HCT116 (cell line): ENCODE data around the gene CYB5R3. TPM values are rescaled to one million over a fixed set of nuclear protein-coding genes. Genes with fewer than 3 reads are reported as not detected.
"Not testable (repeated sequence)": the region's sequence is repeated elsewhere in the genome, so short reads cannot be mapped to it uniquely, and the experiment has no call there.

Experiments used
- ATAC-seq: fragments of 200-7000 bp; cut with Tn5 transposase; 2 replicates; pipeline ENCODE4 v1.9.1; 2020; ENCODE audit warnings: mild to moderate bottlenecking, moderate library complexity
- BruUV-seq: library from RNA; stranded (reverse); fragments of 400-500 nt; replicated peaks from 2 replicates; lab custom pipeline; 2021; lab: Mats Ljungman, UMichigan
- CTCF ChIA-PET: fragments of 300-600 bp; sonication (Branson Sonifier 250); formaldehyde crosslinking; loops from one replicate; lab custom pipeline; 2021; ENCODE audit warnings: antibody characterized with exemption; lab: Charles Lee
- POLR2A ChIA-PET: fragments of 300-600, 350-600 bp; sonication (Branson Sonifier 250); formaldehyde crosslinking; loops from one replicate; lab custom pipeline; 2021; ENCODE audit warnings: antibody characterized with exemption; lab: Charles Lee
- RAD21 ChIA-PET, 2 experiments: fragments of 300-600 bp; sonication (Branson Sonifier 250); formaldehyde crosslinking; loops; one replicate each; lab custom pipeline; 2023; ENCODE audit warnings: low total read pairs in 2 of 2; ENCODE audit not compliant: uncharacterized antibody in 2 of 2, unreplicated experiment in 2 of 2, low non-redundant PET in 1 of 2; lab: Charles Lee
- DNase-seq: peaks from one replicate; pipeline ENCODE4 v3.0.0-alpha.2; 2010; ENCODE audit warnings: low read depth, low spot score
- H2AFZ ChIP-seq: fragments of 200-600 bp; shearing (Covaris generic), sonication (generic); 2 replicates; pipeline ENCODE4 v1.6.1; 2017; ENCODE audit warnings: low read depth, mixed run types, mixed read lengths, antibody characterized with exemption, low read length; ENCODE audit not compliant: poor library complexity, severe bottlenecking
- H3K27ac ChIP-seq: 2 replicates; pipeline ENCODE4 v1.5.1; 2012; ENCODE audit warnings: low read depth, low read length
- H3K27me3 ChIP-seq: fragments of 200-600 bp; sonication (generic); 2 replicates; pipeline ENCODE4 v1.6.1; 2016; ENCODE audit warnings: mixed run types, low read length, mixed read lengths; ENCODE audit not compliant: insufficient read depth
- H3K36me3 ChIP-seq, 2 experiments: fragments of 200-500 bp in 1 of 2; fragments of 200-600 bp in 1 of 2; sonication (Bioruptor generic) in 1 of 2; sonication (generic) in 1 of 2; 2 replicates each; pipeline versions ENCODE4 v1.5.1 to v1.6.1; 2014 to 2016; ENCODE audit warnings: low read length in 2 of 2, inconsistent platforms in 1 of 2, mixed read lengths in 1 of 2, mixed run types in 1 of 2; ENCODE audit not compliant: insufficient read depth in 2 of 2, control insufficient read depth in 1 of 2
- H3K4me1 ChIP-seq, 2 experiments: fragments of 200-600 bp in 1 of 2; sonication (generic) in 1 of 2; 2 replicates each; pipeline versions ENCODE4 v1.5.1 to v1.6.1; 2012 to 2017; ENCODE audit warnings: low read length in 2 of 2, inconsistent platforms in 1 of 2, mild to moderate bottlenecking in 1 of 2, mixed read lengths in 1 of 2, mixed run types in 1 of 2, moderate library complexity in 1 of 2; ENCODE audit not compliant: insufficient read depth in 2 of 2, control insufficient read depth in 1 of 2
- H3K4me2 ChIP-seq: fragments of 200-600 bp; sonication (generic); 2 replicates; pipeline ENCODE4 v1.6.1; 2017; ENCODE audit warnings: mixed run types, low read length, mixed read lengths
- H3K4me3 ChIP-seq, 2 experiments: fragments of 200-600 bp in 1 of 2; sonication (generic) in 1 of 2; replicated peaks in 1 of 2; 2 replicates each; pipeline ENCODE4 v1.5.1; 2011 to 2016; ENCODE audit warnings: low read length in 2 of 2, control low read depth in 1 of 2, low read depth in 1 of 2, mild to moderate bottlenecking in 1 of 2, mixed read lengths in 1 of 2, mixed run types in 1 of 2
- H3K79me2 ChIP-seq: fragments of 200-600 bp; sonication (generic); 2 replicates; pipeline ENCODE4 v1.6.1; 2017; ENCODE audit warnings: mild to moderate bottlenecking, mixed run types, low read length, moderate library complexity, mixed read lengths; ENCODE audit not compliant: insufficient read depth
- H3K9ac ChIP-seq: fragments of 200-600 bp; sonication (generic); 2 replicates; pipeline ENCODE4 v1.6.1; 2016; ENCODE audit warnings: low read length, mixed read lengths
- H3K9me2 ChIP-seq: fragments of 200-600 bp; sonication (generic), shearing (Covaris generic); 2 replicates; pipeline ENCODE4 v1.6.1; 2017; ENCODE audit warnings: mixed run types, mild to moderate bottlenecking, moderate library complexity; ENCODE audit not compliant: insufficient read depth
- H3K9me3 ChIP-seq, 2 experiments: fragments of 200-500 bp in 1 of 2; fragments of 200-600 bp in 1 of 2; sonication (Bioruptor generic) in 1 of 2; sonication (generic) in 1 of 2; 2 replicates each; pipeline ENCODE4 v1.6.1; 2014 to 2017; ENCODE audit warnings: low read length in 2 of 2, mixed read lengths in 2 of 2, inconsistent platforms in 1 of 2, low read depth in 1 of 2, mild to moderate bottlenecking in 1 of 2, mixed run types in 1 of 2, moderate library complexity in 1 of 2; ENCODE audit not compliant: control insufficient read depth in 1 of 2, insufficient read depth in 1 of 2
- H4K20me1 ChIP-seq: fragments of 200-600 bp; sonication (generic), shearing (Covaris generic); 2 replicates; pipeline ENCODE4 v1.6.1; 2017; ENCODE audit warnings: mixed run types, mild to moderate bottlenecking, moderate library complexity; ENCODE audit not compliant: insufficient read depth
- CBX3 ChIP-seq: IDR thresholded peaks from 2 replicates; pipeline ENCODE4 v1.6.1; 2012; ENCODE audit warnings: low read depth
- CEBPB ChIP-seq: IDR thresholded peaks from 2 replicates; pipeline ENCODE4 v1.6.1; 2012; ENCODE audit warnings: low read depth
- ELF1 ChIP-seq: IDR thresholded peaks from 2 replicates; pipeline ENCODE4 v1.6.1; 2012; ENCODE audit warnings: low read depth, borderline replicate concordance
- EZH2 ChIP-seq: fragments of 200-600 bp; sonication (generic); IDR thresholded peaks from 2 replicates; pipeline ENCODE4 v1.6.1; 2017; ENCODE audit warnings: antibody characterized with exemption, mixed run types
- EZH2phosphoT487 ChIP-seq: fragments of 200-600 bp; IDR thresholded peaks from 2 replicates; pipeline ENCODE4 v1.6.1; 2018; ENCODE audit warnings: antibody characterized with exemption, borderline replicate concordance
- FOSL1 ChIP-seq: IDR thresholded peaks from 2 replicates; pipeline ENCODE4 v1.6.1; 2012; ENCODE audit warnings: low read depth
- JUND ChIP-seq: IDR thresholded peaks from 2 replicates; pipeline ENCODE4 v1.6.1; 2012
- MAX ChIP-seq: IDR thresholded peaks from 2 replicates; pipeline ENCODE4 v1.6.1; 2012
- POLR2A ChIP-seq: IDR thresholded peaks from 2 replicates; pipeline ENCODE4 v1.7.0; 2011; ENCODE audit warnings: borderline replicate concordance; ENCODE audit not compliant: insufficient read depth, insufficient read length; ENCODE audit errors: extremely low read depth
- POLR2AphosphoS5 ChIP-seq: IDR thresholded peaks from 2 replicates; pipeline ENCODE4 v1.6.1; 2011; ENCODE audit warnings: mild to moderate bottlenecking, low read depth, low read length, moderate library complexity
- RAD21 ChIP-seq: IDR thresholded peaks from 2 replicates; pipeline ENCODE4 v1.6.1; 2012; ENCODE audit warnings: low read depth, mild to moderate bottlenecking
- SIN3A ChIP-seq: IDR thresholded peaks from 2 replicates; pipeline ENCODE4 v1.6.1; 2012; ENCODE audit warnings: low read depth
- SP1 ChIP-seq: IDR thresholded peaks from 2 replicates; pipeline ENCODE4 v1.6.1; 2012; ENCODE audit warnings: low read depth
- SRF ChIP-seq: IDR thresholded peaks from 2 replicates; pipeline ENCODE4 v1.6.1; 2012; ENCODE audit warnings: low read depth
- TCF7L2 ChIP-seq: IDR thresholded peaks from 2 replicates; pipeline ENCODE4 v1.7.0; 2011; ENCODE audit warnings: borderline replicate concordance, inconsistent platforms; ENCODE audit not compliant: insufficient read depth, insufficient read length; ENCODE audit errors: extremely low read depth
- YY1 ChIP-seq: IDR thresholded peaks from 2 replicates; pipeline ENCODE4 v1.6.1; 2011; ENCODE audit warnings: low read length, low read depth, moderate library complexity, mild to moderate bottlenecking; ENCODE audit not compliant: insufficient replicate concordance; ENCODE audit errors: extremely low read depth
- ZFX ChIP-seq: fragments of 450-650 bp; IDR thresholded peaks from 2 replicates; pipeline ENCODE4 v1.6.1; 2017
- intact Hi-C: fragments of 100-400 bp; cut with micrococcal nuclease; formaldehyde crosslinking; loops from 2 replicates; pipeline ENCODE4 v1.10.0; 2022
- total RNA-seq: library from RNA; stranded (reverse); gene quantifications from one replicate; pipeline ENCODE4 v1.2.1, GENCODE V29; 2021; ENCODE audit not compliant: unreplicated experiment
- TF ChIP-seq, protein P1 (sequence below): IDR thresholded peaks from 2 replicates; pipeline ENCODE4 v1.6.1; 2011; ENCODE audit warnings: mild to moderate bottlenecking, low read length, moderate library complexity; ENCODE audit not compliant: insufficient replicate concordance; ENCODE audit errors: extremely low read depth
- TF ChIP-seq, protein P2 (sequence below): IDR thresholded peaks from 2 replicates; pipeline ENCODE4 v1.6.1; 2012

The CYB5R3 gene
- total RNA-seq, 1 experiment from 2014 or later: 127 TPM

- TF ChIP-seq CBX3: no peak
- TF ChIP-seq SP1: no peak
- no peak for TF ChIP-seq TCF7L2
- TF ChIP-seq FOSL1: no peak
- TF ChIP-seq EZH2: no peak
- no peak for TF ChIP-seq SIN3A
- TF ChIP-seq POLR2A: no peak
- TF ChIP-seq JUND: no peak
- TF ChIP-seq POLR2AphosphoS5: no peak
- no peak for TF ChIP-seq MAX
- no peak for TF ChIP-seq YY1
- no peak for TF ChIP-seq EZH2phosphoT487
- no peak for TF ChIP-seq CEBPB
- no peak for TF ChIP-seq ZFX
- TF ChIP-seq, protein P1, sequence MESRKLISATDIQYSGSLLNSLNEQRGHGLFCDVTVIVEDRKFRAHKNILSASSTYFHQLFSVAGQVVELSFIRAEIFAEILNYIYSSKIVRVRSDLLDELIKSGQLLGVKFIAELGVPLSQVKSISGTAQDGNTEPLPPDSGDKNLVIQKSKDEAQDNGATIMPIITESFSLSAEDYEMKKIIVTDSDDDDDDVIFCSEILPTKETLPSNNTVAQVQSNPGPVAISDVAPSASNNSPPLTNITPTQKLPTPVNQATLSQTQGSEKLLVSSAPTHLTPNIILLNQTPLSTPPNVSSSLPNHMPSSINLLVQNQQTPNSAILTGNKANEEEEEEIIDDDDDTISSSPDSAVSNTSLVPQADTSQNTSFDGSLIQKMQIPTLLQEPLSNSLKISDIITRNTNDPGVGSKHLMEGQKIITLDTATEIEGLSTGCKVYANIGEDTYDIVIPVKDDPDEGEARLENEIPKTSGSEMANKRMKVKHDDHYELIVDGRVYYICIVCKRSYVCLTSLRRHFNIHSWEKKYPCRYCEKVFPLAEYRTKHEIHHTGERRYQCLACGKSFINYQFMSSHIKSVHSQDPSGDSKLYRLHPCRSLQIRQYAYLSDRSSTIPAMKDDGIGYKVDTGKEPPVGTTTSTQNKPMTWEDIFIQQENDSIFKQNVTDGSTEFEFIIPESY: no peak
- no peak for TF ChIP-seq SRF
- TF ChIP-seq, protein P2, sequence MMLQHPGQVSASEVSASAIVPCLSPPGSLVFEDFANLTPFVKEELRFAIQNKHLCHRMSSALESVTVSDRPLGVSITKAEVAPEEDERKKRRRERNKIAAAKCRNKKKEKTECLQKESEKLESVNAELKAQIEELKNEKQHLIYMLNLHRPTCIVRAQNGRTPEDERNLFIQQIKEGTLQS: no peak
- no peak for TF ChIP-seq RAD21
- TF ChIP-seq ELF1: no peak
- BruUV-seq: no TSS peak
Measured at GRCh38 chr22:42678894-42679293, 29.7 kb upstream of the CYB5R3 start.

GRCh38 chr22:42677936-42678335 lies 28.7 kb upstream of the CYB5R3 start:
- DNase-seq: not testable (repeated sequence)

More at GRCh38 chr22:42678894-42679293, 29.7 kb upstream of the CYB5R3 start:
- intact Hi-C loops: no loop called here
- ChIA-PET CTCF (no interaction called here), RAD21 (no interaction called here), POLR2A (no interaction called here)
- Histone ChIP-seq H3K4me3 (no peak overlapping the region), H3K36me3 (no peaks in the 10 kb centered on the region), H3K9me2 (no peaks in the 10 kb centered on the region), H3K9me3 (peaks cover 0 to 10% of the 10 kb centered on the region in 2 experiments; a peak in 1 of 4 replicates), H3K27ac (no peak overlapping the region), H3K27me3 (no peaks in the 10 kb centered on the region), H2AFZ (no peak overlapping the region), H3K79me2 (no peaks in the 10 kb centered on the region), H3K4me1 (peaks cover 6 to 16% of the 10 kb centered on the region in 2 experiments; a peak in 3 of 4 replicates), H3K9ac (no peak overlapping the region), H4K20me1 (no peaks in the 10 kb centered on the region), H3K4me2 (no peak overlapping the region)
- no peak for DNase-seq
- ATAC-seq: no peak

More at GRCh38 chr22:42677936-42678335, 28.7 kb upstream of the CYB5R3 start:
- H3K27ac ChIP-seq, H4K20me1 ChIP-seq, H3K79me2 ChIP-seq, RAD21 ChIA-PET, H3K4me3 ChIP-seq, intact Hi-C loops, H3K36me3 ChIP-seq, BruUV-seq, H3K4me2 ChIP-seq, POLR2A ChIA-PET, H2AFZ ChIP-seq, H3K9ac ChIP-seq, H3K27me3 ChIP-seq, CTCF ChIA-PET, H3K9me2 ChIP-seq, ATAC-seq: not testable (repeated sequence)
- Histone ChIP-seq H3K4me1 (peaks cover 6 to 20% of the 10 kb centered on the region in 2 experiments; a peak in 3 of 4 replicates), H3K9me3 (peaks cover 0 to 10% of the 10 kb centered on the region in 2 experiments; a peak in 1 of 4 replicates)
